SK-N-MC (cell line): ENCODE data around the gene KLRK1.

Source experiments
- EZH2 ChIP-seq: fragments of 200-600 bp; sonication (generic); IDR thresholded peaks from one replicate; pipeline ENCODE4 v1.6.1; 2017; ENCODE audit warnings: antibody characterized with exemption
- POLR2AphosphoS5 ChIP-seq: IDR thresholded peaks from 2 replicates; pipeline ENCODE4 v1.6.1; 2012; ENCODE audit warnings: mild to moderate bottlenecking, low read depth, low read length, borderline replicate concordance

DNA sequence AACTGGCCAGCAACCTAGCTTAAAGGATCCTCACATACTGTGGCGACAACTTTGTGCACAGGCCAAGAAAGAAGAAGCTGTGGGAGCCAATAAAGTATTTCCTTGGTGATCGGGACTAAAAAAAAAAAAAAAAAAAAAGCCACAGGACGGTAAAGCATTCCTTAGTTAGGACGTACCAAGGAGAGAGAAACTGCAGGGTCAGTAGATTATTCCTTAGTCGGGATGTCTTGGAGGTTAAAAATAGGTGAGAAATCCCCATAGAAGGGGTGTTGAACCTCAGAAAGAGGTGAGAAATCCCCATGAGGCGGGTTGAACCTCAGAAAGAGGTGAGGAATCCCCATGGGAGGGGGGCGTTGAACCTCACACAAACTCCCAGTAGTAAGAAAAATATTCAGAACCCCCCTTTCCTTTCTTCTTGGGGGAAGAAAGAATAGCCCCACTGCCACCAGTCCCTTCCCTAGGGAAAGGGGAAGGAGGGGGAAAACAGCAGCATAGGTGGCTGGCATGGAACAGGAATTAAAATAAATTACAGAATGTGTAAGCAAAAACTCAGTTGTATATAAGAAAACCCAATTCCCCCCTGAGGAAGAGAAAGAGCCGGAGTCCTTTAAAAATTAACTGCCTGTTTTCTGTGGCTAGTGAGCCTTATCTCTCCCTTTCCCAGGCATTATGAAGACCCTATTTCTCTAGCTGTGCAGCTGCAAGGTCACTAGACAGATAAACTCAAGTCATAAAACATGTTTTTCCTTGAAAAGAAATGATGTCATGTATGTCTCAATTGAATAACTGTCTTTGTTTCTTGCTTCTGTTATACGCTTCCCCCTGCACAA is 26.8 kb downstream of the KLRK1 start:
- no peak for TF ChIP-seq POLR2AphosphoS5
- TF ChIP-seq EZH2, result no peak
